ENCODE results near the gene EMP1. TPM values are rescaled to one million over a fixed set of nuclear protein-coding genes. Genes with fewer than 3 reads are reported as not detected.

The EMP1 gene
- total RNA-seq, 1 donor from 2014 or later, result 273 TPM

DNA sequence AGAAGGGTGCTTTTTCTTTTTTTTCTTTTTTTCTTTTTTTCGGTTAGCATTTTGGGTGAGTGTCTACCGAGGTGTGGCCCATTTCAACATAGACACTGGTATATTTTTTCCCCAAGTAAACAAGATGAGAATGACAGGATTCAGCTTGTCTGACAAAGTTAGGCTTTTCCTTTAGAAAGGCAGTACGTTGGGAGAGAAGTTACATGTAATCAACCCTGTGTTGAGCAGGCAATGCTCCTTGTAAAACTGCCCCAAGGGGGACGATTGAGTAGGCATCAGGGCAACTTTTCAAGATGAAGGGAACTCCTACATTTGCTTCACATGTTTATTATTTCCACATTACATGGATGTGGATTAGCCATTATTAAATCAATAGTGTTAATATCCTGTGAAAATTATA is 1.7 kb downstream of the EMP1 start:
- H3K9me3 Mint-ChIP-seq (ENCODE audit: unreplicated experiment), result no peaks in the 10 kb centered on the region
- peaks cover 11% of the 10 kb centered on the region for H3K27me3 Mint-ChIP-seq (ENCODE audit: unreplicated experiment)
- peak overlapping the region; percentile 69 for H3K4me3 Mint-ChIP-seq (ENCODE audit: unreplicated experiment)
- peak overlapping the region; percentile 89 for H3K27ac Mint-ChIP-seq (ENCODE audit: unreplicated experiment)
- TF ChIP-seq, protein P1, sequence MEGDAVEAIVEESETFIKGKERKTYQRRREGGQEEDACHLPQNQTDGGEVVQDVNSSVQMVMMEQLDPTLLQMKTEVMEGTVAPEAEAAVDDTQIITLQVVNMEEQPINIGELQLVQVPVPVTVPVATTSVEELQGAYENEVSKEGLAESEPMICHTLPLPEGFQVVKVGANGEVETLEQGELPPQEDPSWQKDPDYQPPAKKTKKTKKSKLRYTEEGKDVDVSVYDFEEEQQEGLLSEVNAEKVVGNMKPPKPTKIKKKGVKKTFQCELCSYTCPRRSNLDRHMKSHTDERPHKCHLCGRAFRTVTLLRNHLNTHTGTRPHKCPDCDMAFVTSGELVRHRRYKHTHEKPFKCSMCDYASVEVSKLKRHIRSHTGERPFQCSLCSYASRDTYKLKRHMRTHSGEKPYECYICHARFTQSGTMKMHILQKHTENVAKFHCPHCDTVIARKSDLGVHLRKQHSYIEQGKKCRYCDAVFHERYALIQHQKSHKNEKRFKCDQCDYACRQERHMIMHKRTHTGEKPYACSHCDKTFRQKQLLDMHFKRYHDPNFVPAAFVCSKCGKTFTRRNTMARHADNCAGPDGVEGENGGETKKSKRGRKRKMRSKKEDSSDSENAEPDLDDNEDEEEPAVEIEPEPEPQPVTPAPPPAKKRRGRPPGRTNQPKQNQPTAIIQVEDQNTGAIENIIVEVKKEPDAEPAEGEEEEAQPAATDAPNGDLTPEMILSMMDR (IDR thresholded peaks at IDR 0.05; ENCODE audit: unreplicated experiment), result no peak
- peaks cover 90% of the 10 kb centered on the region for H3K4me1 Mint-ChIP-seq (ENCODE audit: unreplicated experiment)
- peaks cover 5% of the 10 kb centered on the region for H3K36me3 Mint-ChIP-seq (ENCODE audit: low read depth, unreplicated experiment)
- DNase-seq (ENCODE audit: low spot score), result no peak

DNA sequence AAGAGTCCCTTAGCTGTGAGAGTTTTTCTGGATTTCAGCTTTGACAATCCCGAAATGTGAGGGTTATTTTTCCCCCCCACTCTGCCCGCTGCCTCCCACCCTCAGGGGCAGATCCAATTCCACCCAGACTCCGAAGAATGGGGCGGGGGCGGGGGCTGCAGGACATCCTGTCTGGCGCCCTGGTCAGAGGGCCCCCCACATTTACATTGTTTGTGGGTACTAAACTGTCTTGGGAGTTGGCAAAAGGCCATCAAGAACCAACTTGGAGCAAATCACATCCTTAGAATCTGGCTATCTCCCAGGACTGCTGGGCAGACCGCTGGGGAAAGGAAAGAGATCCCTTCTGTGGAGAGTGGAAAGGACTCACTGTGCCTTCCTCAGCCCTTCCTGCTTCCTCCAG is 2.4 kb downstream of the EMP1 start:
- H3K9me3 Mint-ChIP-seq (ENCODE audit: unreplicated experiment), result no peaks in the 10 kb centered on the region
- TF ChIP-seq, protein P1 (IDR thresholded peaks at IDR 0.05; ENCODE audit: unreplicated experiment), result no peak
- peak overlapping the region; percentile 97 for H3K27ac Mint-ChIP-seq (ENCODE audit: unreplicated experiment)
- DNase-seq (ENCODE audit: low spot score), result no peak
- peaks cover 91% of the 10 kb centered on the region for H3K4me1 Mint-ChIP-seq (ENCODE audit: unreplicated experiment)
- H3K27me3 Mint-ChIP-seq (ENCODE audit: unreplicated experiment), result peaks cover 14% of the 10 kb centered on the region
- H3K4me3 Mint-ChIP-seq (ENCODE audit: unreplicated experiment), result peak overlapping the region; percentile 68
- H3K36me3 Mint-ChIP-seq (ENCODE audit: low read depth, unreplicated experiment), result peaks cover 7% of the 10 kb centered on the region

DNA sequence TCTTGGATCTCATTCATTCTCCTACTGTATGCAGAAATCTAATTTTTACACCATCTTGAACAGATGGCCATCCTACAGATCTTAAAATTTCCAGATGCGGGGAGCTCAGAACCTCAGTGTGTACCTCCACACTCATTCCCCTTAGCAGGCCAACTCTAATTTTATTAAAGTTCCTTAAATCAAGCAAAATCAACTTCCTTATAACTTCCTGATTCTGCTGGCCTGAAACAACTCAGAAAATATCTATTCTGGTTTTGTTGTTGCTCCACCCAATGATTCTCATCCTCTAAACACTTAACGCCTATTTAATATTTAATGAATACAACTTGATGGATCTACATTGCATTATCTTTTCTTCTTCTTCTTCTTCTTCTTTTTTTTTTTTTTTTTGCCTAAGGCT is 3.1 kb downstream of the EMP1 start:
- H3K4me3 Mint-ChIP-seq (ENCODE audit: unreplicated experiment), result peak overlapping the region; percentile 68
- peaks cover 18% of the 10 kb centered on the region for H3K27me3 Mint-ChIP-seq (ENCODE audit: unreplicated experiment)
- no peak for DNase-seq (ENCODE audit: low spot score)
- H3K27ac Mint-ChIP-seq (ENCODE audit: unreplicated experiment), result peak overlapping the region; percentile 97
- no peaks in the 10 kb centered on the region for H3K9me3 Mint-ChIP-seq (ENCODE audit: unreplicated experiment)
- TF ChIP-seq, protein P1 (IDR thresholded peaks at IDR 0.05; ENCODE audit: unreplicated experiment), result no peak
- H3K36me3 Mint-ChIP-seq (ENCODE audit: low read depth, unreplicated experiment), result peaks cover 9% of the 10 kb centered on the region
- H3K4me1 Mint-ChIP-seq (ENCODE audit: unreplicated experiment), result peaks cover 92% of the 10 kb centered on the region

DNA sequence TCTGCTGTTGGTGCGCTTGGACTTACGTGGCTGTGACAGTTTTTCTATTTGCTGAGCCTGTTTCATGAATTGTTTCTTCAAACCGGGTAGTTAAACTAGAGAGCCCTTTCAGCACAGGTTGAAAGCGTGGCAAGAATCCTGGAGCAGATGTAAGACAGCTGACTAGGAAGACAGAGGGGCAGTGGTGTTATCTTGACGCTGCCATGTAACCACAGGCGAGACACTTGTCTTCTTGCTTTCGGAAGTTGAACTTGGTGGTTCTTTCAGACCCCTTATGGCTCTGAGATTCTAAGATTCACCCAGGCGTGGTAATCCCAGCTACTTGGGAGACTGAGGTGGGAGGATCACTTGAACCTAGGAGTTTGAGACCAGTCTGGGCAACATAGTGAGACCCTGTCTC is 4.3 kb downstream of the EMP1 start:
- peaks cover 21% of the 10 kb centered on the region for H3K27me3 Mint-ChIP-seq (ENCODE audit: unreplicated experiment)
- H3K4me3 Mint-ChIP-seq (ENCODE audit: unreplicated experiment), result peak overlapping the region; percentile 68
- H3K4me1 Mint-ChIP-seq (ENCODE audit: unreplicated experiment), result peaks cover 96% of the 10 kb centered on the region
- no peaks in the 10 kb centered on the region for H3K9me3 Mint-ChIP-seq (ENCODE audit: unreplicated experiment)
- TF ChIP-seq, protein P1 (IDR thresholded peaks at IDR 0.05; ENCODE audit: unreplicated experiment), result no peak
- peak overlapping the region; percentile 97 for H3K27ac Mint-ChIP-seq (ENCODE audit: unreplicated experiment)
- H3K36me3 Mint-ChIP-seq (ENCODE audit: low read depth, unreplicated experiment), result peaks cover 9% of the 10 kb centered on the region
- no peak for DNase-seq (ENCODE audit: low spot score)

DNA sequence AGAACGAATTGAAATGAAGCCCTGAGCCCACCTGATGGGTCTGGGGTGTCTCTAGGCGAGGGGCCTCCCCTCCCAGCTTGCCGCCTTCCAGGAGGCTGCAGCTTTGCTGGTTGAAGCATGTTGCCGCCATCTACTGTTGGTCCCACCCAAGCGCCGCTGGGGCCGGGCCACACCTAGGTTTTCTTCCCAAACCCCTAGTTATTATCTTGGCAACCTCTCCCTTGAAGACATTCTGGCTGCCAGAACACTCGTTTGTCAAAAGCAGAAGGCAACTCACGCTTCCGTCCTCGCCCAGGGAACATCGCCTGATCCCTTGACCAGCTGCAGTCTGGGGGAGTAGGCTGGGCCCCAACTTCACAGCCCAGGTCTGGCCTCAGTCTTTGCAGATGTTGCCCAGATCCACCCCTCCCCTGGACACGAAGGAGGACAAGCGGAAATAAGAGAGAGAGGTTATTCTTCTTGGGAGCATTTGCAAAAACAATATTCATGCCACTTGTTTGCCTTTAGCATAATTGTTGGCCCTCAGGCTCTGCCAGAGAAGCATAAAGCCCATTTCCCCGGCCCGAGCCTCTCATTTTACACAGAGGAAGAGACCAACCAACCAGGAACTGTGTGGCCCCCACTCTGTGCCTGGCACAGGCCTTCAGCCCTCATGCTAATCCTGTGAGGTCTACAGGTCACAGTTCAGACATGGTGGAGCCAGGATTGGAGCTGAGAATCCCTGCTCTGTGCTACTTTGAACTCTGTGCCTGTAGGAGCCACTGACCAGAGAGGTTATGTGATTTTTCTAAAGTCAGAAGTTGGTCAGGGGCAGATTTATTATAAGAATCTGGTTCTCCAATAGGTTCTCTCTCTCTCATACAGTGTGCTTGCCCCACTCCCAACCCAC is 6.8 kb downstream of the EMP1 start:
- H3K9me3 Mint-ChIP-seq (ENCODE audit: unreplicated experiment), result no peaks in the 10 kb centered on the region

More for the DNA sequence above, 6.8 kb downstream of the EMP1 start:
- DNase-seq (ENCODE audit: low spot score), result peak; percentile 47
- Mint-ChIP-seq H3K4me1 (ENCODE audit: unreplicated experiment) (peaks cover 96% of the 10 kb centered on the region), H3K27ac (ENCODE audit: unreplicated experiment) (peak overlapping the region; percentile 96), H3K4me3 (ENCODE audit: unreplicated experiment) (peak overlapping the region; percentile 68), H3K36me3 (ENCODE audit: low read depth, unreplicated experiment) (peaks cover 9% of the 10 kb centered on the region), H3K27me3 (ENCODE audit: unreplicated experiment) (peaks cover 23% of the 10 kb centered on the region)
- TF ChIP-seq, protein P1 (IDR thresholded peaks at IDR 0.05; ENCODE audit: unreplicated experiment), result peak; percentile 23
